Type B pancreatic cell (in vitro differentiated cells): ENCODE results near the gene CCDC85B. TPM values are rescaled to one million over a fixed set of nuclear protein-coding genes. Genes with fewer than 3 reads are reported as not detected.

Experiments used
- DNase-seq: peaks from one replicate; pipeline ENCODE4 v3.0.0; 2021; ENCODE audit warnings: mixed read lengths; ENCODE audit not compliant: unreplicated experiment; ENCODE audit errors: extremely low spot score
- H3K27ac Mint-ChIP-seq: 2 replicates; pipeline ENCODE4 v1.8.0; 2021; ENCODE audit warnings: mild to moderate bottlenecking, mixed read lengths
- H3K27me3 Mint-ChIP-seq: 2 replicates; pipeline ENCODE4 v1.8.0; 2021; ENCODE audit warnings: mixed read lengths
- H3K36me3 Mint-ChIP-seq: 2 replicates; pipeline ENCODE4 v1.8.0; 2021; ENCODE audit warnings: mixed read lengths
- H3K4me1 Mint-ChIP-seq: one replicate; pipeline ENCODE4 v1.8.0; 2021; ENCODE audit warnings: mixed read lengths; ENCODE audit not compliant: unreplicated experiment
- H3K4me3 Mint-ChIP-seq: 2 replicates; pipeline ENCODE4 v1.8.0; 2021; ENCODE audit warnings: mild to moderate bottlenecking, mixed read lengths
- H3K9me3 Mint-ChIP-seq: 2 replicates; pipeline ENCODE4 v1.8.0; 2021; ENCODE audit warnings: mixed read lengths
- CTCF ChIP-seq: fragments of 200-600 bp; sonication (generic); conservative IDR thresholded peaks from 2 replicates; pipeline ENCODE4 v1.5.0; 2021; ENCODE audit warnings: antibody characterized with exemption, mild to moderate bottlenecking
- total RNA-seq: library from RNA; stranded (reverse); gene quantifications from 2 replicates; pipeline ENCODE4 v1.2.1, GENCODE V29; 2021; ENCODE audit warnings: low replicate concordance

Gene CCDC85B
- total RNA-seq, 1 donor from 2014 or later: 14.3 TPM

GRCh38 chr11:65934014-65934413 is 43.5 kb downstream of the CCDC85B start:
- H3K36me3 Mint-ChIP-seq: no peaks in the 10 kb centered on the region
- H3K27me3 Mint-ChIP-seq: peaks cover 12% of the 10 kb centered on the region
- H3K4me1 Mint-ChIP-seq: peaks cover 4% of the 10 kb centered on the region
- H3K27ac Mint-ChIP-seq: no peak overlapping the region
- H3K9me3 Mint-ChIP-seq: no peaks in the 10 kb centered on the region
- DNase-seq: no peak
- H3K4me3 Mint-ChIP-seq: no peak overlapping the region
- no peak for TF ChIP-seq CTCF

- TF ChIP-seq CTCF: no peak
- no peaks in the 10 kb centered on the region for H3K9me3 Mint-ChIP-seq
- no peak for DNase-seq
- peaks cover 4% of the 10 kb centered on the region for H3K4me1 Mint-ChIP-seq
- no peaks in the 10 kb centered on the region for H3K36me3 Mint-ChIP-seq
- no peak overlapping the region for H3K27ac Mint-ChIP-seq
- H3K4me3 Mint-ChIP-seq: no peak overlapping the region
- peaks cover 29% of the 10 kb centered on the region for H3K27me3 Mint-ChIP-seq
These were observed 47.3 kb downstream of the CCDC85B start for GRCh38 chr11:65937766-65938165.

Other genes starting within 250 kb of the CCDC85B start
- 64.8 and 80.0 TPM in 2 replicates for gene RELA, start 227.8 kb upstream of the CCDC85B start, total RNA-seq
- 61.7 and 77.6 TPM in 2 replicates for gene KAT5, start 178.4 kb upstream of the CCDC85B start, total RNA-seq
- 51.7 and 69.4 TPM in 2 replicates for gene RNASEH2C, start 169.9 kb upstream of the CCDC85B start, total RNA-seq
- 16.6 and 38.9 TPM in 2 replicates for gene AP5B1, start 109.7 kb upstream of the CCDC85B start, total RNA-seq
- 7.7 and 39.8 TPM in 2 replicates for gene OVOL1, start 103.6 kb upstream of the CCDC85B start, total RNA-seq
- 0.76 and 4.2 TPM in 2 replicates for gene SNX32, start 56.7 kb upstream of the CCDC85B start, total RNA-seq
- gene CFL1, start 32.5 kb upstream of the CCDC85B start, total RNA-seq: 947 and 981 TPM in 2 replicates
- gene MUS81, start 30.2 kb upstream of the CCDC85B start, total RNA-seq: 67.9 and 72.4 TPM in 2 replicates
- gene EFEMP2, start 17.9 kb upstream of the CCDC85B start, total RNA-seq: 5.5 and 24.5 TPM in 2 replicates
- gene CTSW, start 10.8 kb upstream of the CCDC85B start, total RNA-seq: not detected in 2 replicates
- 50.9 and 74.7 TPM in 2 replicates for gene FIBP, start 2.2 kb upstream of the CCDC85B start, total RNA-seq
- gene FOSL1, start 9.7 kb downstream of the CCDC85B start, total RNA-seq: 2.1 and 11.1 TPM in 2 replicates
- 27.9 and 31.2 TPM in 2 replicates for gene C11orf68, start 28.4 kb downstream of the CCDC85B start, total RNA-seq
- 49.3 and 66.1 TPM in 2 replicates for gene DRAP1, start 28.8 kb downstream of the CCDC85B start, total RNA-seq
- gene TSGA10IP, start 54.8 kb downstream of the CCDC85B start, total RNA-seq: 0.68 TPM in 1 of 2 replicates, not detected in the other
- gene SART1, start 71.1 kb downstream of the CCDC85B start, total RNA-seq: 38.9 and 46.0 TPM in 2 replicates
- 38.4 and 44.8 TPM in 2 replicates for gene EIF1AD, start 111.5 kb downstream of the CCDC85B start, total RNA-seq
- 164 and 266 TPM in 2 replicates for gene BANF1, start 111.8 kb downstream of the CCDC85B start, total RNA-seq
- 5.7 TPM in 1 of 2 replicates, not detected in the other for gene CST6, start 121.3 kb downstream of the CCDC85B start, total RNA-seq
- not detected in 2 replicates for gene CATSPER1, start 135.8 kb downstream of the CCDC85B start, total RNA-seq
- gene GAL3ST3, start 158.5 kb downstream of the CCDC85B start, total RNA-seq: 3.7 TPM in 1 of 2 replicates, not detected in the other
- gene SF3B2, start 161.7 kb downstream of the CCDC85B start, total RNA-seq: 192 and 210 TPM in 2 replicates
- gene PACS1, start 179.6 kb downstream of the CCDC85B start, total RNA-seq: 44.1 and 49.9 TPM in 2 replicates